ENCODE results near the gene LYRM2.
"Not testable (repeated sequence)": the region's sequence is repeated elsewhere in the genome, so short reads cannot be mapped to it uniquely, and the experiment has no call there.

The LYRM2 gene

DNA sequence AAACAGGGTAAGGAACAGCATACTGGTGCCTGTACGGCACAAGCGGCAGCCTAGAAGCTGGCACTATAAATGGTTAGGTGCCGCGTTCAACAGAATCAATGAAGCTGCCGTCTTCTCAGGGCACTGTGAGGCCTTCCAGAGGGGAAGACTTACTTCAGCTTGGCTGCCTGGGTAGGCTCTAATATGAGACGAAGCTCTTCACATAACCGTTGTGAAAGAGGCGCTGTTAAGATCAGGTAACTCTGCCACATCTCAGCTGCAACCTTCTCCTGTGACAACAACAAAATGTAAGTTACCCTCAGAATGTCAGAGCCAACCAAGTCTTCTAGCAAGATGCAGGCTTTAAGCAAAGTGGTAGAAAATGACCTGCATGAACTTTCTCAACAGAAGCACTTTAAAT lies 12.0 kb upstream of the LYRM2 start:
- DNase-seq (ENCODE audit: low read depth) = no peak

GRCh38 chr6:89649682-89650081 lies 11.1 kb upstream of the LYRM2 start:
- TF ChIP-seq, protein P1, sequence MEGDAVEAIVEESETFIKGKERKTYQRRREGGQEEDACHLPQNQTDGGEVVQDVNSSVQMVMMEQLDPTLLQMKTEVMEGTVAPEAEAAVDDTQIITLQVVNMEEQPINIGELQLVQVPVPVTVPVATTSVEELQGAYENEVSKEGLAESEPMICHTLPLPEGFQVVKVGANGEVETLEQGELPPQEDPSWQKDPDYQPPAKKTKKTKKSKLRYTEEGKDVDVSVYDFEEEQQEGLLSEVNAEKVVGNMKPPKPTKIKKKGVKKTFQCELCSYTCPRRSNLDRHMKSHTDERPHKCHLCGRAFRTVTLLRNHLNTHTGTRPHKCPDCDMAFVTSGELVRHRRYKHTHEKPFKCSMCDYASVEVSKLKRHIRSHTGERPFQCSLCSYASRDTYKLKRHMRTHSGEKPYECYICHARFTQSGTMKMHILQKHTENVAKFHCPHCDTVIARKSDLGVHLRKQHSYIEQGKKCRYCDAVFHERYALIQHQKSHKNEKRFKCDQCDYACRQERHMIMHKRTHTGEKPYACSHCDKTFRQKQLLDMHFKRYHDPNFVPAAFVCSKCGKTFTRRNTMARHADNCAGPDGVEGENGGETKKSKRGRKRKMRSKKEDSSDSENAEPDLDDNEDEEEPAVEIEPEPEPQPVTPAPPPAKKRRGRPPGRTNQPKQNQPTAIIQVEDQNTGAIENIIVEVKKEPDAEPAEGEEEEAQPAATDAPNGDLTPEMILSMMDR (IDR thresholded peaks at IDR 0.05; ENCODE audit: low read depth, low read length, missing control alignments) = no peak
- no peak for DNase-seq (ENCODE audit: low read depth)
- H3K4me3 ChIP-seq (ENCODE audit: low read depth, low read length) = no peak overlapping the region
- in situ Hi-C loops (cut with HindIII; ENCODE audit: low sequenced_read_pairs) = no loop called here

More for the DNA sequence above, 12.0 kb upstream of the LYRM2 start:
- H3K4me3 ChIP-seq (ENCODE audit: low read depth, low read length) = no peak overlapping the region
- TF ChIP-seq, protein P1 (IDR thresholded peaks at IDR 0.05; ENCODE audit: low read depth, low read length, missing control alignments) = no peak
- in situ Hi-C loops (cut with HindIII; ENCODE audit: low sequenced_read_pairs) = no loop called here

- no peak for DNase-seq (ENCODE audit: low read depth)
- TF ChIP-seq, protein P1 (IDR thresholded peaks at IDR 0.05; ENCODE audit: low read depth, low read length, missing control alignments) = no peak
- in situ Hi-C loops (cut with HindIII; ENCODE audit: low sequenced_read_pairs) = no loop called here
- no peak overlapping the region for H3K4me3 ChIP-seq (ENCODE audit: low read depth, low read length)
Measured at GRCh38 chr6:89644864-89645263, 6.3 kb upstream of the LYRM2 start.

- in situ Hi-C loops (cut with HindIII; ENCODE audit: low sequenced_read_pairs) = no loop called here
- no peak for DNase-seq (ENCODE audit: low read depth)
- TF ChIP-seq, protein P1 (IDR thresholded peaks at IDR 0.05; ENCODE audit: low read depth, low read length, missing control alignments) = no peak
- no peak overlapping the region for H3K4me3 ChIP-seq (ENCODE audit: low read depth, low read length)
Measured at GRCh38 chr6:89643406-89643805, 4.9 kb upstream of the LYRM2 start.

DNA sequence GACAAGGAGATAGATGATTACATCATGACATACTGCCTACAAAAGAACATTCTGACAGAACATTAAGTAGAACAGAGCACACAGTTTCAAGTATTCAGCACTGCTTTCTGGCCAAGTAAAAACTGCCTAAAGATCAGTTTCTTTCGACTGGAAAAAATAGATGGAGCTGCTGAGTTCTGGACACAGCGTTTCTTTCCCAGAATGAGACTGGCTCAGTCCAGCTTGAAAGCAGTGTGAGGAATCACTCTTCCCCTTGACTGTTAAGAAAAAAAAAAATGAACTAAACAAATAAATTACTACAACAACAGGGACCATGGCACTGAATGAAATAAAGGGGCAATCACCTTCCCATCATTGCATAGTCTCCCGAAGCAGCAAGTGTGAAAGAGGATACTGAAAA lies 4.4 kb upstream of the LYRM2 start:
- DNase-seq (ENCODE audit: low read depth) = no peak
- in situ Hi-C loops (cut with HindIII; ENCODE audit: low sequenced_read_pairs) = no loop called here
- TF ChIP-seq, protein P1 (IDR thresholded peaks at IDR 0.05; ENCODE audit: low read depth, low read length, missing control alignments) = no peak
- H3K4me3 ChIP-seq (ENCODE audit: low read depth, low read length) = no peak overlapping the region

DNA sequence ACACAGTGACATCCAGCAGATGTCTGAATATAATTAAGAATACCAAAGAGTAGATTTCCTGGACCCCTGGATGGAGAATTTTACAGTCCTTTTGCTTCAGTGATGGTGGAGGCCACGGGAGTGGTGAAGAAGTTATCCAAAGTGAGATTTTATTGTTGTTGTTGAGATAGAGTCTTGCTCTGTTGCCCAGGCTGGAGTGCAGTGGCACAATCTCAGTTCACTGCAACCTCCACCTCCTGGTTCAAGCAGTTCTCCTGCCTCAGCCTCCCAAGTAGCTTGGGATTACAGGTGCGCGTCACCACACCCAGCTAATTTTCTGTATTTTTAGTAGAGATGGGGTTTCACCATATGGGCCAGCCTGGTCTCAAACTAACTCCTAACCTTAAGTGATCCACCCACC lies 3.0 kb upstream of the LYRM2 start:
- H3K4me3 ChIP-seq (ENCODE audit: low read depth, low read length); in situ Hi-C loops (cut with HindIII; ENCODE audit: low sequenced_read_pairs); DNase-seq (ENCODE audit: low read depth): not testable (repeated sequence)

- TF ChIP-seq, protein P1 (IDR thresholded peaks at IDR 0.05; ENCODE audit: low read depth, low read length, missing control alignments) = no peak
- DNase-seq (ENCODE audit: low read depth) = no peak
- in situ Hi-C loops (cut with HindIII; ENCODE audit: low sequenced_read_pairs) = no loop called here
Measured at GRCh38 chr6:89640804-89641203, 2.3 kb upstream of the LYRM2 start.

More at GRCh38 chr6:89640804-89641203, 2.3 kb upstream of the LYRM2 start:
- H3K4me3 ChIP-seq (ENCODE audit: low read depth, low read length) = no peak overlapping the region

Measured in astrocyte of the cerebellum (primary cell).